AG08395 (cell line): ENCODE data around the gene UBAC1.
"Not testable (repeated sequence)": the region's sequence is repeated elsewhere in the genome, so short reads cannot be mapped to it uniquely, and the experiment has no call there.

ENCODE experiments used
- DNase-seq: peaks from one replicate; pipeline ENCODE4 v3.0.0; 2012; ENCODE audit warnings: mixed read lengths, low spot score

Gene UBAC1

GRCh38 chr9:135978642-135979546 lies 17.7 kb upstream of the UBAC1 start:
- peak; percentile 57 for DNase-seq

- no peak for DNase-seq
Measured at GRCh38 chr9:135976944-135977343, 15.8 kb upstream of the UBAC1 start.

- DNase-seq = peak; percentile 31
Measured at GRCh38 chr9:135976531-135976930, 15.4 kb upstream of the UBAC1 start.

- no peak for DNase-seq
Measured at GRCh38 chr9:135975834-135976233, 14.7 kb upstream of the UBAC1 start.

GRCh38 chr9:135974220-135974573 lies 13.0 kb upstream of the UBAC1 start:
- no peak for DNase-seq

- no peak for DNase-seq
Measured at GRCh38 chr9:135973277-135974219, 12.4 kb upstream of the UBAC1 start.

- DNase-seq = no peak
Measured at GRCh38 chr9:135971892-135972291, 10.7 kb upstream of the UBAC1 start.

GRCh38 chr9:135971111-135971766 lies 10.1 kb upstream of the UBAC1 start:
- peak; percentile 69 for DNase-seq

- no peak for DNase-seq
Measured at GRCh38 chr9:135970128-135970815, 9.1 kb upstream of the UBAC1 start.

GRCh38 chr9:135969064-135969683 lies 8.0 kb upstream of the UBAC1 start:
- no peak for DNase-seq

- DNase-seq = no peak
Measured at GRCh38 chr9:135968601-135969000, 7.4 kb upstream of the UBAC1 start.

GRCh38 chr9:135968083-135968476 lies 6.9 kb upstream of the UBAC1 start:
- no peak for DNase-seq

- not testable (repeated sequence) for DNase-seq
Measured at GRCh38 chr9:135966916-135967260, 5.7 kb upstream of the UBAC1 start.

GRCh38 chr9:135965124-135965756 lies 4.1 kb upstream of the UBAC1 start:
- no peak for DNase-seq

- no peak for DNase-seq
Measured at GRCh38 chr9:135963938-135964337, 2.8 kb upstream of the UBAC1 start.

- no peak for DNase-seq
Measured at GRCh38 chr9:135963338-135963737, 2.2 kb upstream of the UBAC1 start.

- no peak for DNase-seq
Measured at GRCh38 chr9:135962696-135963307, 1.6 kb upstream of the UBAC1 start.

GRCh38 chr9:135961811-135962695 lies 880 bp upstream of the UBAC1 start:
- DNase-seq = no peak
